PC-9 (cell line): Measurements from ENCODE around the gene KRT80.
A peak's percentile ranks its signal among the peaks of the same experiment; 100 is the strongest.

ENCODE experiments used
- EZH2 ChIP-seq: fragments of 200-600 bp; sonication (generic); IDR thresholded peaks from 2 replicates; pipeline ENCODE4 v1.8.0; 2017; ENCODE audit warnings: antibody characterized with exemption, low read depth
- TF ChIP-seq, protein P1 (sequence below): fragments of 200-600 bp; sonication (generic); conservative IDR thresholded peaks from 2 replicates; pipeline ENCODE4 v1.6.1; 2017; ENCODE audit warnings: mixed run types, antibody characterized with exemption, mild to moderate bottlenecking, moderate library complexity

DNA sequence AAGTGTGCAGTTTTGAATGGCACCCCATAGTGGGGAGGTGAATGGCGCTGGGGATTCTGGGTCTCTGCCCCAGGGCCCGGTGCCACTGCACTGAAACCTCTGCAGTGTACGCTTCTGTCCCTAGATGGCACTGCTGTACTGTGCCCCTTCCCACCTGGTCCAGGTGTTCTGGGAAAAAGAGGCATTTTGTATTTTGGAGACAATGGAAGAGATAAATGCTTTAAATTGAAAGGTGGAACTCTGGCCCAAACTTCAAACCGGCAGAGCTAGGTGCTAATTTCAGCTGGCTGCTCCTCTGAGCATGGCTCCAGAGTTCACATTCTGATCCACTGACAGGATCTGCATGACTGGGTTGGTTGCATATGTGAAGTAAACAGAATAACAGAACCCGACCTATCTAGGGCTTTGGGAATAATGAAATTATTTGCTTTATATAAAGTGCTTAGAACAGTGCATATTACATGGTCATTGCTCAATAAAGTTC lies 52.2 kb downstream of the KRT80 start:
- TF ChIP-seq EZH2, result no peak
- TF ChIP-seq, protein P1, sequence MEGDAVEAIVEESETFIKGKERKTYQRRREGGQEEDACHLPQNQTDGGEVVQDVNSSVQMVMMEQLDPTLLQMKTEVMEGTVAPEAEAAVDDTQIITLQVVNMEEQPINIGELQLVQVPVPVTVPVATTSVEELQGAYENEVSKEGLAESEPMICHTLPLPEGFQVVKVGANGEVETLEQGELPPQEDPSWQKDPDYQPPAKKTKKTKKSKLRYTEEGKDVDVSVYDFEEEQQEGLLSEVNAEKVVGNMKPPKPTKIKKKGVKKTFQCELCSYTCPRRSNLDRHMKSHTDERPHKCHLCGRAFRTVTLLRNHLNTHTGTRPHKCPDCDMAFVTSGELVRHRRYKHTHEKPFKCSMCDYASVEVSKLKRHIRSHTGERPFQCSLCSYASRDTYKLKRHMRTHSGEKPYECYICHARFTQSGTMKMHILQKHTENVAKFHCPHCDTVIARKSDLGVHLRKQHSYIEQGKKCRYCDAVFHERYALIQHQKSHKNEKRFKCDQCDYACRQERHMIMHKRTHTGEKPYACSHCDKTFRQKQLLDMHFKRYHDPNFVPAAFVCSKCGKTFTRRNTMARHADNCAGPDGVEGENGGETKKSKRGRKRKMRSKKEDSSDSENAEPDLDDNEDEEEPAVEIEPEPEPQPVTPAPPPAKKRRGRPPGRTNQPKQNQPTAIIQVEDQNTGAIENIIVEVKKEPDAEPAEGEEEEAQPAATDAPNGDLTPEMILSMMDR, result peak; percentile 94
